ENCODE results near the gene PDE4B.

The PDE4B gene

DNA sequence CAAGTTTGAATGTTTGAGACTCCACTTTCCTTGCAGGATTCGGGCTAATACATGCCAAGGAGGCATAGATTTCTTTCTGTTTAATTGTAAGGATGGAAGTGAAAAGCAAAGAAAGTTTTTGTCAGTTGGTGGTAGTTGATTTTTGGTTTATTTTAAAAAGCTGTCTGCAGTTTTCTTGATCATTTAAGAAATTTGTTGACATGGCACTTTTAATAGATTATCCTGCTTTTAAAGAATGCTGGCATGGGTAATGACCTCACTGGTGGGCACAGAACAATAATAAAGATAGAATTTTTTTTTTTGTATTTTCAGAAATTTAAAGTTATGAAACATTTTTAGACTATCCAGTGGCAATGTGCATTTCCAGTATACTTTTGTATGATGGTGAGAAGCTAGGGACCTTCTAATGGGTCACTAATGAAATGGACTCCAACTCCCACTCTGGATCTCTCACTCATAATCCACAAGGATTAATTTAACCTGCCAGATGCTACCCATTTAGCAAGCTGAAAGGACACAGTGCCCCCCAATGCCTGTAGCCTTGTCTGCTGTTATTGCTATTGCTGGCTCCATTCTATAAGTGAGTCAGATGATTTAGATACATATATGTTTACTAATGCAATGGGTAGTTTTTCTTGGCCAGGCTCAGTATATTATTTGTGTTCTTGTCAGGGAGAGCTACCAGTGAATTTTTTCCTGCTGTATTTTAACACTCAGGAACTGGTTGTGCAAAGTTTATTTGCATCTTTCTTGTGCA, 551.1 kb downstream of the PDE4B start:
- DNase-seq = no peak
- in situ Hi-C loops (cut with MboI; ENCODE audit: low pct_unique_long_range_greater_than_20kb, low sequenced_read_pairs) = no loop called here

DNA sequence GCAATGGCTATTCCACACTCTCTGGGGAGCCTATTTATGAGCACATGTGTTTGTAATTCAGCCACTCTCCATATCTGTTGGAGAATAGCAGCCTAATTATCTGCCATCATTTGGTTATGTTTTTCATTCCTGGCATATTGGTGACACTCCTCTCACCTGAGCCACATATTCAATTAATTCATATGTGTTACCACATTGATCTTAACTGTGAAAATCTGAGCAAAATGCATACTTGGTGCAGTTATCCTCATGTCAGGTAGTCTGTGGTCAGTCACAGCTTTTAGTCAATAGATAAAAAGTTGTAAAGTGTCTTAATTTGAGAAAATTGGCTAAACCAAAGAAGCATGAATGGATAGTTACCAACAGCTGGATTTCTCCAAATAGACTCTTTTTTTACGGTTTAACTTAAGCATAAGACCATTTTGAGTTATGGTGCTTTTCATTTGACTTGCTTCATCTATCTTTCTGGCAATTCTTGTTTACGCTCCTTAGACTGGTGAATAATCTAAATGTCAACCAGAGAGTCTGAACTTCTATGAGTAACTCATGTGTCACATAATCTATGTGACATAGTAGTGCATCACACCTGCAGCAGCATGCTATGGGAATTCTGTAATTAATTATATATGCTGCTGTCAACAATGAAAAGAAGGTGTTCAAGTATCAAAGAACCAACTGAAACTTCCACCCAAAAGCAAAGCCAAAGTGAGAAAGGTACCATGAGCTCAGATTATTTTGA, 553.5 kb downstream of the PDE4B start:
- in situ Hi-C loops (cut with MboI; ENCODE audit: low pct_unique_long_range_greater_than_20kb, low sequenced_read_pairs) = no loop called here

GRCh38 chr1:66346873-66347272, 554.2 kb downstream of the PDE4B start:
- DNase-seq = no peak
- in situ Hi-C loops (cut with MboI; ENCODE audit: low pct_unique_long_range_greater_than_20kb, low sequenced_read_pairs) = no loop called here

More for the DNA sequence above, 553.5 kb downstream of the PDE4B start:
- no peak for DNase-seq

DNA sequence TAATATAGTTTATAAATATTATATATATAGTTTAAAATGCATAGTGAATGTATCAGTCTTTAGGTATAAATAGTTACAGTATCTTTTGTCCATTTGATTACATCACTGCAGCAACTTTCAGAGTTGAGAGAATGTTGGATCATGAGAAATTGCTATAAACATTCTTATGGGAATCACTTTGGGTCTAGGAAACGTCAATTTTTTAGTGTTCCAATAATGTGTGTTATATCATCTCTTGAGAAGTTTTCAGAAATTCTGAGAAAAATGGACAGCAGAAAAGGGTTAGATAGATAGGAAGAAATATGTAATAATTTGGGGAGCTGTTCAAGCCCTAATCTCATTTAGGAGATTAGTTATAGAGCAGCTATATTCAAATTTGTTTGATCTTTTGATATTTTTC, 556.1 kb downstream of the PDE4B start:
- in situ Hi-C loops (cut with MboI; ENCODE audit: low pct_unique_long_range_greater_than_20kb, low sequenced_read_pairs) = no loop called here
- no peak for DNase-seq

DNA sequence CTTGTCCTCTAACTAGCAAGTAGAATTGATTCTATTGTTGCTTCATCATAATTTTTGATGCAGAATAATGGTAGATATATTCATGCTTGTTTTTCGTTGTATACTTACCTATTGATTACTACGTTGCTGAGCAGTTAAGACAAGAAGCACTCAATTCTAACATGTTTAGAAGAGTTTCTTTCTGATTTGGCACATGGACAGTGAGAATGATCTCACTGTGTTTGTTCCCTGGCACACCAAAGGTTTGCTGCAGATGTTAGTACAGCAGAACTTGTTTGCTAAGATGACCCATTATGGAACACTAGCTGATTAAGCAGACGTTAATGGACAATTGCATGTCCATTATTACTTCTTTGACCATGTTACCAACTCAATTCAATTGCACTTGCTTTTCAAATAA, 556.5 kb downstream of the PDE4B start:
- DNase-seq = no peak
- in situ Hi-C loops (cut with MboI; ENCODE audit: low pct_unique_long_range_greater_than_20kb, low sequenced_read_pairs) = no loop called here

DNA sequence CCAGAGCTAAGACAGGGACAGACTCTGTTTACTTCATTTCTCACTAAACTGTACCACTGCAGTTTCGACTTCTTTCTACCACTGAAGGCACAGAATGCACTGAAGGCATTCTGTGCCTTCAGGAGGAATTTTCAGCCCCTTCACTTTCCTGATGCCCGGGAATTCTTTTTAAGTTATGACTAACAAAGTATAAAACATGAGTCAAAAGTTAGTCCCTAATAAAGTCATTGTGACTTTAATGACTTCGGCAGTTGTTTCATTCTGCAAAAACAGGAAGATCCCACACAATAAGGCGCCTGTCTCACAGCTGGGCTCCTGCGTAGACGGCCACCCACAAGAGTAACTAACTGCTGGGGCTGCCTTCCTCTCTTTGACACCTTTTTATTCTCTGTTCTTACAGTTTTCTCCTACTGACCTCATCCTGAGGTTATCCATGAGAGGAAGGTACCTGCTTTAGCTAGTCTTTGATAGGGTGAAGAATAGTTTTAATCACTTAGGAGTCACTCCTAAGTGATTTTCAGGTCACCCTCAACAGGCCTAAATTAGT, 557.4 kb downstream of the PDE4B start:
- in situ Hi-C loops (cut with MboI; ENCODE audit: low pct_unique_long_range_greater_than_20kb, low sequenced_read_pairs) = no loop called here
- peak; percentile 86 for DNase-seq

GRCh38 chr1:66351478-66351877, 558.8 kb downstream of the PDE4B start:
- no peak for DNase-seq
- in situ Hi-C loops (cut with MboI; ENCODE audit: low pct_unique_long_range_greater_than_20kb, low sequenced_read_pairs) = no loop called here

- DNase-seq = peak; percentile 58
- in situ Hi-C loops (cut with MboI; ENCODE audit: low pct_unique_long_range_greater_than_20kb, low sequenced_read_pairs) = no loop called here
Measured at GRCh38 chr1:66351913-66352312, 559.2 kb downstream of the PDE4B start.

GRCh38 chr1:66352792-66353191, 560.1 kb downstream of the PDE4B start:
- in situ Hi-C loops (cut with MboI; ENCODE audit: low pct_unique_long_range_greater_than_20kb, low sequenced_read_pairs) = no loop called here
- no peak for DNase-seq

GRCh38 chr1:66353257-66353656, 560.6 kb downstream of the PDE4B start:
- in situ Hi-C loops (cut with MboI; ENCODE audit: low pct_unique_long_range_greater_than_20kb, low sequenced_read_pairs) = no loop called here
- DNase-seq = no peak

GRCh38 chr1:66354311-66355201, 561.9 kb downstream of the PDE4B start:
- no peak for DNase-seq
- in situ Hi-C loops (cut with MboI; ENCODE audit: low pct_unique_long_range_greater_than_20kb, low sequenced_read_pairs) = no loop called here

GRCh38 chr1:66355756-66356155, 563.1 kb downstream of the PDE4B start:
- no peak for DNase-seq
- in situ Hi-C loops (cut with MboI; ENCODE audit: low pct_unique_long_range_greater_than_20kb, low sequenced_read_pairs) = no loop called here

DNA sequence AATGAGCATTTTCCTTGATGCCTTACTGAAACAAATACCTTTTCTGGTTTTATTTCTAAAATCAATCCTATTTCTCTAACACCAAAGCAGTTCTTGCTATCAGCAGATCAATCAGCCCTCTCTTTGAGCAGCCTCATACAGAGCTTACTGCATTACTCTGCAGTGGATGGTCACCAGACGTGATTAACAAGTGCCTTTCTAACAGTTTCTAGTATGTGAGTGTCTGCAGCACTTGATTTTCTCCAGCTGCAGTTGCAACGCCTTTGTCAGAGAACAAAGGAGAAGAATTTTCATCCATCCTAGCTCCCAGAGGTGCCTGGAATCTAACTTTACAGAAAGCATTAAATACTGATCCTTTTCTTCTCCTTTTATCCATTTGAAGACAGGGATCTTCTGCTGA, 563.9 kb downstream of the PDE4B start:
- DNase-seq = no peak

GRCh38 chr1:66357021-66357420, 564.3 kb downstream of the PDE4B start:
- DNase-seq = no peak
- in situ Hi-C loops (cut with MboI; ENCODE audit: low pct_unique_long_range_greater_than_20kb, low sequenced_read_pairs) = no loop called here

More for the DNA sequence above, 563.9 kb downstream of the PDE4B start:
- in situ Hi-C loops (cut with MboI; ENCODE audit: low pct_unique_long_range_greater_than_20kb, low sequenced_read_pairs) = no loop called here

DNA sequence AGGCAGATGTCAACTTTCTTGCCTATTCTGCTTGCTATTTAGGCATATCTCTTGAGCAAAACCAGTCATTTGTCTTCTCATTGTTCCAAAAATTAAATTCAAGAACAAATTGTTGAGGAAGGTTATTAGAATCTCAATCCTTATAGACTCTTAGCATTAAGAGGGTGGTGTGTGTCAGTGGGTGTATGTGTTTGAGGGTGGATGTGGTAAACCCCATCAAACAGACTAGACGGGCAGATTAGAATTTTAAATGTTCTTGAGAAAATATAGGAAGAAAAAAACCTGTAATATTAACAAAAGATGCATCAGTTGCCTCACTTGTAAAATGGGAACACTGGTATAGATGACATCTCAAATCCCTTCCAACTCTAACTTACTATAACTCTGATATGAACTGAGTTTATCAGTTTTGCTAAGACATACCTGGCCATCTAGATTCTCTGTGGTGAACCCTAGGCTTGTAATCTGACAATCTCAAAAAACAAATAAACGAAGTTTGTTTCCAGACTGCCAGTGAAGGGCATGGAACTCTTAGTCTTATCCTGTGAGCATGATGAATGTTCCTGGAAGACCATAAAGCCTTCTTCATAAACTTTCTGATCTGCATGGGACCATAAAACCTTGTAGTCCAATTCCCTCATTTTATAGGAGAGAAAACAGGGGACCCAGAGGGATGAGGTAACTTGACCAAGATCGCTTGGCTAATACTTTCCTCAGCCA, 564.9 kb downstream of the PDE4B start:
- in situ Hi-C loops (cut with MboI; ENCODE audit: low pct_unique_long_range_greater_than_20kb, low sequenced_read_pairs) = no loop called here
- no peak for DNase-seq

DNA sequence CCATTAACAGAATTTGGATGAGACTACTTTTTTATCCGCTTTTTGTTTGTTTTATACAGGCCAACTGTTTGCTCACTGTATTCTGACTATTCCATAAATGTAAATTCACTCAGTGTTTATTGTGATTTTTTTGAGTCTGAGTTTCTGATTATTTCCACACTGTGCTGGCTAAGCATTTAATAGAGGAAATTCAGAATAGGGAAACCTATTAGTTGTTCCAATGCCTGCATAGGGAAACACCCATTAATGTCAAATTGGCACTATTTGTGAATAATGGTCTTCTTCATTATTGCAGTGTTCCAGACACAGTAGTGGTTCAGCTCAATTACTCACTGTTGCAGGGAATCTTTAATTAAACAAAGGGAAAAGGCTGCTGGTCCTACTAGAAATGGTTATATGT, 566.6 kb downstream of the PDE4B start:
- in situ Hi-C loops (cut with MboI; ENCODE audit: low pct_unique_long_range_greater_than_20kb, low sequenced_read_pairs) = no loop called here
- no peak for DNase-seq

- no peak for DNase-seq
- in situ Hi-C loops (cut with MboI; ENCODE audit: low pct_unique_long_range_greater_than_20kb, low sequenced_read_pairs) = no loop called here
Measured at GRCh38 chr1:66359815-66360214, 567.1 kb downstream of the PDE4B start.

- DNase-seq = peak; percentile 39
- in situ Hi-C loops (cut with MboI; ENCODE audit: low pct_unique_long_range_greater_than_20kb, low sequenced_read_pairs) = no loop called here
Measured at GRCh38 chr1:66360285-66360724, 567.6 kb downstream of the PDE4B start.
